LNCaP clone FGC (cell line): ENCODE data around the gene DROSHA.

Experiments
- DNase-seq: peaks from one replicate; pipeline ENCODE4 v3.0.0-alpha.2; 2011; ENCODE audit warnings: low read depth
- H3K4me3 ChIP-seq: 2 replicates; pipeline ENCODE4 v1.5.1; 2011; ENCODE audit warnings: mild to moderate bottlenecking, low read depth, low read length, control low read depth
- CTCF ChIP-seq: IDR thresholded peaks from 2 replicates; pipeline ENCODE4 v1.5.1; 2012; ENCODE audit warnings: mild to moderate bottlenecking; ENCODE audit not compliant: control insufficient read depth, insufficient read depth; ENCODE audit errors: extremely low read depth

The DROSHA gene

GRCh38 chr5:31355337-31355736, 176.6 kb downstream of the DROSHA start:
- no peak for DNase-seq

More at GRCh38 chr5:31355337-31355736, 176.6 kb downstream of the DROSHA start:
- no peak for TF ChIP-seq CTCF
- H3K4me3 ChIP-seq: no peak overlapping the region
